ENCODE measurements around the gene ST6GAL2. TPM values are rescaled to one million over a fixed set of nuclear protein-coding genes. Genes with fewer than 3 reads are reported as not detected.

Gene ST6GAL2
- total RNA-seq, 2 donors from 2014 or later: 0.52 TPM; not detected in 1

DNA sequence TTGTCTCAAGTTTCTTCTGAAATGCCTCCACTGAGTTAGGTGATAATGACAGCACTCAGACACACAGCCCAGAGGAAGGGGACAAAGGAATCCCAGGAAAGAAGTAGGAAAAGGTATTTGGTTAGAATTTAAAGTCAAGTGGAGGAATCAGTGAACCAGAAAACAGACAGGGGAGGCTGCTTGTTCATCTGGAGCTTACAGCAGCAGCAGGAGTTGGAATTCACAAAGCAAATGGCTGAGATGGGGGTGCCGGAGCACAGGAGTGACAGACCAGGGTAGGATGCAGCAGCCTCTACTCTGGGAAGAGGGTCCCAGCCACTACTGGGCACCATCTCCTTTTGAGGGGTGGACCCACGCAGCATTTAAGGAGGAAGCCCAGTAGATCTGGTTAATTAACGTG, 104.8 kb downstream of the ST6GAL2 start:
- H3K4me3 ChIP-seq: no peak overlapping the region
- DNase-seq: no peak
- no peaks in the 10 kb centered on the region for H3K4me1 ChIP-seq
- peaks cover 0 to 1% (median 0%) of the 10 kb centered on the region in 3 donors for H3K9me3 ChIP-seq
- 52 to 71% methylated on average over 3 of the region's 3 CpGs for WGBS, 2 donors
- H3K27me3 ChIP-seq: no peaks in the 10 kb centered on the region
- H3K27ac ChIP-seq: no peak overlapping the region
- TF ChIP-seq, protein P1, sequence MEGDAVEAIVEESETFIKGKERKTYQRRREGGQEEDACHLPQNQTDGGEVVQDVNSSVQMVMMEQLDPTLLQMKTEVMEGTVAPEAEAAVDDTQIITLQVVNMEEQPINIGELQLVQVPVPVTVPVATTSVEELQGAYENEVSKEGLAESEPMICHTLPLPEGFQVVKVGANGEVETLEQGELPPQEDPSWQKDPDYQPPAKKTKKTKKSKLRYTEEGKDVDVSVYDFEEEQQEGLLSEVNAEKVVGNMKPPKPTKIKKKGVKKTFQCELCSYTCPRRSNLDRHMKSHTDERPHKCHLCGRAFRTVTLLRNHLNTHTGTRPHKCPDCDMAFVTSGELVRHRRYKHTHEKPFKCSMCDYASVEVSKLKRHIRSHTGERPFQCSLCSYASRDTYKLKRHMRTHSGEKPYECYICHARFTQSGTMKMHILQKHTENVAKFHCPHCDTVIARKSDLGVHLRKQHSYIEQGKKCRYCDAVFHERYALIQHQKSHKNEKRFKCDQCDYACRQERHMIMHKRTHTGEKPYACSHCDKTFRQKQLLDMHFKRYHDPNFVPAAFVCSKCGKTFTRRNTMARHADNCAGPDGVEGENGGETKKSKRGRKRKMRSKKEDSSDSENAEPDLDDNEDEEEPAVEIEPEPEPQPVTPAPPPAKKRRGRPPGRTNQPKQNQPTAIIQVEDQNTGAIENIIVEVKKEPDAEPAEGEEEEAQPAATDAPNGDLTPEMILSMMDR (IDR thresholded peaks at IDR 0.05): no peak
- no peak for TF ChIP-seq POLR2A (IDR thresholded peaks at IDR 0.05)
- no peak for ATAC-seq
- H3K36me3 ChIP-seq (replicated peaks in 1 of 2; ENCODE audit: insufficient read depth in 1 of 2, low read depth in 2 of 2): no peaks in the 10 kb centered on the region
- intact Hi-C loops (cut with DNase I): no loop called here

DNA sequence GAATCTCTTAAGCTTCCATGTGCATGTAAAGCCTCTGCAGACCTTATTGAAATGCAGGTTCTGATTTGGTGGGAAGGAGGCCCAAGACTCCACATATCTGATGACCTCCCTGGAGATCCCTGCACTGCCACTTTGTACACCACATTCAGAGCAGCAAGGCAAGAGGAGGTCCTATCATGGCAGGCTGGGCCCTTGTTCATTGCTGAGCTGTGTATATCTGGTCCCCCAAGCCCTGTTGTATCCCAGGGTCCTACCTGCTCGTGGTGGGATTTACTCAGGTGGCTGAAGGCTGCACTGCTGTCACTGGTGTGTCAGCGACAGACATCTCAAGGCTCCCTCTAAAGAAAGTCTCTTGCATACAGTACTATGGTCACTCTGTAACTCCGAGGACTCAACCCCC, 114.2 kb downstream of the ST6GAL2 start:
- no peaks in the 10 kb centered on the region for H3K4me1 ChIP-seq
- TF ChIP-seq POLR2A (IDR thresholded peaks at IDR 0.05): no peak
- TF ChIP-seq, protein P1 (IDR thresholded peaks at IDR 0.05): no peak
- H3K36me3 ChIP-seq (replicated peaks in 1 of 2; ENCODE audit: insufficient read depth in 1 of 2, low read depth in 2 of 2): no peaks in the 10 kb centered on the region
- WGBS, 2 donors: 51 to 56% methylated on average over 3 of the region's 3 CpGs
- no peak for DNase-seq
- H3K9me3 ChIP-seq: peaks cover 0 to 7% (median 0%) of the 10 kb centered on the region in 3 donors
- H3K27ac ChIP-seq: no peak overlapping the region
- no peak overlapping the region for H3K4me3 ChIP-seq
- no peaks in the 10 kb centered on the region for H3K27me3 ChIP-seq
- intact Hi-C loops (cut with DNase I): no loop called here
- ATAC-seq: no peak

DNA sequence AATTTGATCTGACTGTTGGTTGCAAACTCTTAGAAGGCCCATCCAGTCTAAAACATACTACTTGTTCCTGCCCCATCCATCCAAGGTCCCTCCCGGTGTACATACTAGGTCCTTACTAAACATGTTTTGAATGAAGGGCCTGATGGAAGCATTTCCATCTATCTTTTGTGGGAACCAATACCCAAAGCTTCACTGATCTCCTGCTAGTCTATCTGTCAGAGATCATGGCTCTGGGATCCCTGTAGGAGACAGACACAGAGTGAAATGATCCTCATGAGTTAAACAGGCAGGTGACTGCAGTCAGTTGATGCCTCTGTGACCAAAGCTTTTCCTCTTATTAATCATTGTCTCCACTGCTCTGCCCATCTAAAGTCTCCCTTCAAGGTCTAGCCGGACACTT, 115.0 kb downstream of the ST6GAL2 start:
- no peak for ATAC-seq
- Histone ChIP-seq H3K4me1 (no peaks in the 10 kb centered on the region), H3K27me3 (no peaks in the 10 kb centered on the region), H3K36me3 (replicated peaks in 1 of 2; ENCODE audit: insufficient read depth in 1 of 2, low read depth in 2 of 2) (no peaks in the 10 kb centered on the region), H3K9me3 (peaks cover 0 to 4% (median 0%) of the 10 kb centered on the region in 3 donors), H3K4me3 (no peak overlapping the region), H3K27ac (no peak overlapping the region)
- 72 to 74% methylated on average over 2 of the region's 2 CpGs for WGBS, 2 donors
- no peak for DNase-seq
- no peak for TF ChIP-seq POLR2A (IDR thresholded peaks at IDR 0.05)
- TF ChIP-seq, protein P1 (IDR thresholded peaks at IDR 0.05): no peak
- intact Hi-C loops (cut with DNase I): no loop called here

DNA sequence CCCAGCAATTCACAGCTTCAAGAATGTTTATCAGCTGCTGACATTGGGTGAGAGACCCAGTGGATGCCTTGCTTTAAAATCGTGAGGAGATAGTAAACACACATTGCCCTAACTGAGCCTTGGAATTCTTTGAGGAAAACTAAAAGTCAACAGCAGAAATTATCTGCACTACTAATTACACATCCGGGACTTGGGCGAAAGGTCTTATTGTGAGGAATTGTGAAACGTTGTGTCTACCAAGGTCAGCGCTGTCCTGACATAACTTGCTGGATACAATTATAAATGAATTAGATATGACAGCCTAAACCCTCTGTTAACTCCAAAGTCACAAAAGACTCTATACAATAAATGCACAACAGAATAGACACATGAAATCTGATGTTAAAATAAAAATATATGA, 121.4 kb downstream of the ST6GAL2 start:
- Histone ChIP-seq H3K36me3 (replicated peaks in 1 of 2; ENCODE audit: insufficient read depth in 1 of 2, low read depth in 2 of 2) (no peaks in the 10 kb centered on the region), H3K27me3 (no peaks in the 10 kb centered on the region), H3K4me1 (no peaks in the 10 kb centered on the region), H3K4me3 (no peak overlapping the region), H3K27ac (no peak overlapping the region), H3K9me3 (no peaks in the 10 kb centered on the region)
- WGBS, 2 donors: 18 to 21% methylated on average over 5 of the region's 5 CpGs
- DNase-seq (no peak), ATAC-seq (no peak)
- intact Hi-C loops (cut with DNase I): no loop called here
- TF ChIP-seq POLR2A (IDR thresholded peaks at IDR 0.05): no peak
- TF ChIP-seq, protein P1 (IDR thresholded peaks at IDR 0.05): no peak

DNA sequence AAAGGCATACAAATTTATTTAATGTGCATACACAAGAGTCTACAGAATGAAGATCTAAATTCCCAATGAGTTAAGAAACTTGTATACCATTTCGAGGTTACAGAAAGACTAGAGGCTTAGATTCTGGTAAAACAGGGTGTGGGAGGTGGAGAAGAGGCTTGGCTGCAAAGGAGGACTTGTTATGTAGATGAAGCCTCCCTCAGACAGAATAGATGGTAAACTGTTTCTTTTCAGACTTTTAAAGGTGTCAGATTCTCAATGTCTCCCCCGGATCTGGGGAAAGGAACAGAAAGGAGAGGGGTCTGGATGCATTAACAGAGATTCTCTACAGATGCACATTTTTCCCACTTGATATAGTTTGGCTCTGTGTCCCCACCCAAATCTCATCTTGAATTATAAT, 126.0 kb downstream of the ST6GAL2 start:
- Histone ChIP-seq H3K4me1 (no peaks in the 10 kb centered on the region), H3K27me3 (no peaks in the 10 kb centered on the region), H3K4me3 (no peak overlapping the region), H3K9me3 (no peaks in the 10 kb centered on the region), H3K36me3 (replicated peaks in 1 of 2; ENCODE audit: insufficient read depth in 1 of 2, low read depth in 2 of 2) (no peaks in the 10 kb centered on the region), H3K27ac (no peak overlapping the region)
- no peak for DNase-seq
- intact Hi-C loops (cut with DNase I): no loop called here
- ATAC-seq: no peak
- TF ChIP-seq, protein P1 (IDR thresholded peaks at IDR 0.05): no peak
- no peak for TF ChIP-seq POLR2A (IDR thresholded peaks at IDR 0.05)
- 48% methylated on average over 2 of the region's 2 CpGs for WGBS, 2 donors

Data from body of pancreas (tissue), 4 donors.